ENCODE measurements around the gene HEYL. TPM values are rescaled to one million over a fixed set of nuclear protein-coding genes. Genes with fewer than 3 reads are reported as not detected.
"Not testable (repeated sequence)": the region's sequence is repeated elsewhere in the genome, so short reads cannot be mapped to it uniquely, and the experiment has no call there.

The HEYL gene
- total and polyA plus RNA-seq, 2 of the 8 experiments (the other 6 are each of a cell fraction or from before 2014, with no cell fraction given), result 1.8 to 3.1 TPM

DNA sequence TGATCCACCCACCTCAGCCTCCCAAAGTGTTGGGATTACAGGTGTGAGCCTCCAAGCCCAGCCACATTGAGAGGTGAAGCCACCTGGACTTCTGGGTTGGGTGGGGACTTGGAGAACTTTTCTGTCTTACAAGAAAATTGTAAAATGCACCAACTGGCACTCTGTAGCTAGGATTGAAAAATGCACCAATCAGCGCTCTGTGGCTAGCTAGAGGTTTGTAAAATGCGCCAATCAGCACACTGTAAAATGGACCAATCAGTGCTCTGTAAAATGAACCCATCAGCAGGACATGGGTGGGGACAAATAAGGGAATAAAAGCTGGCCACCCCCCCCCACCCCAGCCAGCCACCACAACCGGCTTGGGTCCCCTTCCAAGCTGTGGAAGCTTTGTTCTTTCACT, 35.8 kb downstream of the HEYL start:
- not testable (repeated sequence) for DNase-seq (ENCODE audit: low read depth in 1 of 2, low spot score in 2 of 2); H3K4me3 ChIP-seq (ENCODE audit: extremely low read depth in 1 of 4, insufficient read depth in 2 of 4, low read depth in 3 of 4, low read length in 4 of 4); H2BK120ac ChIP-seq (replicated peaks; ENCODE audit: low read depth, low read length); H3K4me2 ChIP-seq (ENCODE audit: insufficient read depth in 1 of 2, low read depth in 2 of 2, low read length in 2 of 2); FAIRE-seq; H3K23ac ChIP-seq (ENCODE audit: insufficient read length); H4K5ac ChIP-seq (ENCODE audit: insufficient read length, low read depth, low read length); H3K23me2 ChIP-seq (ENCODE audit: low read depth, low read length); H3K79me2 ChIP-seq (ENCODE audit: control insufficient read depth in 1 of 2, insufficient read depth in 2 of 2, low read length in 2 of 2); H2AK5ac ChIP-seq (ENCODE audit: low read depth, low read length); H2BK12ac ChIP-seq (ENCODE audit: low read depth, low read length); H2BK5ac ChIP-seq (ENCODE audit: low read depth, low read length); H3K27ac ChIP-seq (ENCODE audit: low read depth, low read length); H3K79me1 ChIP-seq (ENCODE audit: low read depth, low read length); H3K14ac ChIP-seq (ENCODE audit: insufficient read length); H3K18ac ChIP-seq (ENCODE audit: extremely low read depth, low read length); H3K9ac ChIP-seq (replicated peaks in 1 of 4; ENCODE audit: extremely low read depth in 1 of 4, low read depth in 3 of 4, low read length in 3 of 4); H2BK15ac ChIP-seq (ENCODE audit: low read length); H4K20me1 ChIP-seq (replicated peaks in 1 of 2; ENCODE audit: control insufficient read depth in 1 of 2, insufficient read depth in 2 of 2, low read length in 2 of 2); H3K9me3 ChIP-seq (ENCODE audit: insufficient read depth in 2 of 2, low read depth in 1 of 2, low read length in 1 of 2); H3K27me3 ChIP-seq (replicated peaks in 1 of 4; ENCODE audit: control insufficient read depth in 3 of 4, extremely low read depth in 1 of 4, insufficient read depth in 3 of 4, low read length in 3 of 4); H2BK20ac ChIP-seq (ENCODE audit: low read length); H3K56ac ChIP-seq (replicated peaks; ENCODE audit: insufficient read length, low read depth, low read length); H3K36me3 ChIP-seq (ENCODE audit: control insufficient read depth in 2 of 4, insufficient read depth in 4 of 4, low read length in 3 of 4); H4K8ac ChIP-seq (ENCODE audit: extremely low read depth, insufficient read depth, low read length); H4K91ac ChIP-seq (replicated peaks; ENCODE audit: insufficient read length, low read length); H3K4ac ChIP-seq (replicated peaks; ENCODE audit: insufficient read length, low read depth, low read length); H3K4me1 ChIP-seq (replicated peaks in 1 of 4; ENCODE audit: control insufficient read depth in 3 of 4, insufficient read depth in 4 of 4, low read length in 3 of 4); H2AFZ ChIP-seq (ENCODE audit: low read length)
- ChIA-PET CTCF (ENCODE audit: partially characterized antibody) (interaction anchor here (0.8 to 25.8 kb wide), 8 partner anchors 8 to 195 kb away, joined by 3 to 469 read pairs (median 12); partner anchors contain the start of genes HEYL and NT5C1A), POLR2A (ENCODE audit: partially characterized antibody) (interaction anchor here (1.2 kb wide), 1 partner anchor 44 kb away, joined by 4 read pairs; no protein-coding TSS in a partner anchor)
- WGBS, 2 experiments (ENCODE audit: extremely low coverage in 1 of 2, insufficient coverage in 1 of 2, insufficient read length in 1 of 2, insufficient replicate concordance in 2 of 2, low coverage in 1 of 2, low lambda C conversion rate in 2 of 2, missing lambda C conversion rate in 1 of 2), result 83% methylated on average over 3 of the region's 3 CpGs; no CpG with 5 or more reads in 1 of the 2 experiments
